ENCODE data around the gene DYNLRB2.

Gene DYNLRB2

GRCh38 chr16:80599466-80599865 is 58.7 kb downstream of the DYNLRB2 start:
- DNase-seq (ENCODE audit: low read depth), result no peak

Measured in stimulated activated CD8-positive, alpha-beta memory T cell treated with anti-CD3 and anti-CD28 coated beads, Interleukin-15, amount 100 ng/mL, for 1 hour (primary cell).